ENCODE results near the gene SUPT3H.

The SUPT3H gene

GRCh38 chr6:45001663-45002062 is 376.1 kb downstream of the SUPT3H start:
- DNase-seq (ENCODE audit: extremely low spot score) = peak; percentile 13
- CTCF ChIA-PET = interaction anchor here (0.6 to 1.9 kb wide), 4 partner anchors 9 to 119 kb away, joined by 3 to 4 read pairs (median 3); no protein-coding TSS in a partner anchor
- TF ChIP-seq CTCF (IDR thresholded peaks at IDR 0.05; ENCODE audit: control extremely low read depth, extremely low read depth, low read depth, missing control alignments) = no peak
- POLR2A ChIA-PET = no interaction called here

GRCh38 chr6:45000833-45001232 is 376.9 kb downstream of the SUPT3H start:
- no peak for DNase-seq (ENCODE audit: extremely low spot score)
- TF ChIP-seq CTCF (IDR thresholded peaks at IDR 0.05; ENCODE audit: control extremely low read depth, extremely low read depth, low read depth, missing control alignments) = no peak
- ChIA-PET POLR2A (no interaction called here), CTCF (interaction anchor here (0.9 to 2.2 kb wide), 5 partner anchors 13 to 118 kb away, joined by 3 to 6 read pairs (median 3); no protein-coding TSS in a partner anchor)

- ChIA-PET CTCF (interaction anchor here (2.2 kb wide), 1 partner anchor 14 kb away, joined by 6 read pairs; no protein-coding TSS in a partner anchor), POLR2A (no interaction called here)
- no peak for DNase-seq (ENCODE audit: extremely low spot score)
- TF ChIP-seq CTCF (IDR thresholded peaks at IDR 0.05; ENCODE audit: control extremely low read depth, extremely low read depth, low read depth, missing control alignments) = no peak
These were observed 378.7 kb downstream of the SUPT3H start for GRCh38 chr6:44999066-44999465.

- ChIA-PET POLR2A (no interaction called here), CTCF (no interaction called here)
- DNase-seq (ENCODE audit: extremely low spot score) = no peak
- no peak for TF ChIP-seq CTCF (IDR thresholded peaks at IDR 0.05; ENCODE audit: control extremely low read depth, extremely low read depth, low read depth, missing control alignments)
These were observed 382.1 kb downstream of the SUPT3H start for GRCh38 chr6:44995486-44996132.

- no peak for TF ChIP-seq CTCF (IDR thresholded peaks at IDR 0.05; ENCODE audit: control extremely low read depth, extremely low read depth, low read depth, missing control alignments)
- ChIA-PET CTCF (no interaction called here), POLR2A (no interaction called here)
- no peak for DNase-seq (ENCODE audit: extremely low spot score)
These were observed 388.3 kb downstream of the SUPT3H start for GRCh38 chr6:44989391-44989790.

- no peak for DNase-seq (ENCODE audit: extremely low spot score)
- no peak for TF ChIP-seq CTCF (IDR thresholded peaks at IDR 0.05; ENCODE audit: control extremely low read depth, extremely low read depth, low read depth, missing control alignments)
- ChIA-PET CTCF (no interaction called here), POLR2A (no interaction called here)
These were observed 392.7 kb downstream of the SUPT3H start for GRCh38 chr6:44985006-44985405.
